Pancreas (tissue), 10 donors: Measurements from ENCODE around the gene ZNF3. TPM values are rescaled to one million over a fixed set of nuclear protein-coding genes. Genes with fewer than 3 reads are reported as not detected.
A peak's percentile ranks its signal among the peaks of the same experiment; 100 is the strongest.

ENCODE experiments used
- ATAC-seq, 4 donors: fragments of 200-7000 bp; cut with Tn5 transposase; one replicate each; pipeline versions ENCODE4 v1.8.0 to v1.9.1; 2020; ENCODE audit warnings: mild to moderate bottlenecking in 4 of 4, moderate library complexity in 4 of 4
- DNase-seq, 6 donors: peaks; one replicate each; pipeline ENCODE4 v3.0.0-alpha.2; 2020
- FAIRE-seq: peaks from 2 replicates; lab custom pipeline; 2012; peaks lifted over from hg19 to GRCh38; lab: Jason Lieb, UNC
- H3K27ac ChIP-seq, 4 donors: fragments of 200-600 bp; sonication (generic); 1 replicate in 3 of 4; 2 replicates in 1 of 4; pipeline versions ENCODE4 v1.5.0 to v1.8.0; 2020
- H3K27me3 ChIP-seq, 4 donors: fragments of 200-600 bp; one replicate each; pipeline ENCODE4 v1.8.0; 2021
- H3K36me3 ChIP-seq, 3 donors: fragments of 200-600 bp; sonication (generic) in 1 of 3; one replicate each; pipeline versions ENCODE4 v1.5.0 to v1.8.0; 2020 to 2021
- H3K4me1 ChIP-seq, 3 donors: fragments of 200-600 bp; one replicate each; pipeline ENCODE4 v1.8.0; 2021
- H3K4me3 ChIP-seq, 4 donors: fragments of 200-600 bp; sonication (generic) in 2 of 4; one replicate each; pipeline versions ENCODE4 v1.5.0 to v1.8.0; 2020 to 2021
- H3K9me3 ChIP-seq, 4 donors: fragments of 200-600 bp; one replicate each; pipeline ENCODE4 v1.8.0; 2021
- CTCF ChIP-seq, 4 donors: fragments of 200-600 bp; sonication (generic) in 3 of 4; IDR thresholded peaks; one replicate each; pipeline versions ENCODE4 v1.5.0 to v1.8.0; 2021; ENCODE audit warnings: antibody characterized with exemption in 4 of 4
- WGBS, 2 donors: extraction: QIAGEN DNeasy Blood & Tissue Kit; methylation state at CpG; one replicate each; pipeline ENCODE4 v1.1.7; 2013; 5-methylcytosine and 5-hydroxymethylcytosine counted together
- intact Hi-C, 3 donors: fragments of 100-400 bp; cut with DNase I; formaldehyde crosslinking; loops; one replicate each; pipeline versions ENCODE4 v1.11.1 to v1.14.2; 2022
- polyA plus RNA-seq, 2 donors: library from polyadenylated mRNA; stranded (reverse); fragments of 200-250 nt; gene quantifications; one replicate each; pipeline ENCODE4 v1.2.3, GENCODE V29; 2013
- total RNA-seq, 6 donors: library from RNA; stranded (reverse); fragmentation: NEBNext Ultra II Directional in 4 of 6; extraction: Animal tissue kit (Norgen Biotek cat#: 25700) in 4 of 6; gene quantifications; one replicate each; pipeline versions ENCODE4 v1.2.1 to v1.2.4, GENCODE V29; 2021 to 2023
- donor health status: healthy with polysubstance abuse.
- donor health status: DM: no; HTN: no; CAD: no; lungs with moderate emphysema.
- donor health status: DM: no; HTN: no; CAD: no.
- donor health status: control.
- donor health status: control.
- donor health status: Bipolar disorder and iron deficiency.
- donor health status: DM: yes; HTN: yes; CAD: no.
- donor health status: DM: no; HTN: no; CAD: no.
- donor health status: DM: no; HTN: no; CAD: no.
- donor health status: DM: yes; HTN: yes; CAD: no.

ZNF3 gene
- total and polyA plus RNA-seq, 8 donors: 9.6 to 21.2 (median 15.3) TPM

- H3K36me3 ChIP-seq: peaks cover 0 to 42% (median 10%) of the 10 kb centered on the region in 3 donors
- H3K27me3 ChIP-seq: no peaks in the 10 kb centered on the region
- H3K4me3 ChIP-seq: no peak overlapping the region
- H3K27ac ChIP-seq: no peak overlapping the region
- H3K4me1 ChIP-seq: no peaks in the 10 kb centered on the region
- no peak for TF ChIP-seq CTCF (IDR thresholded peaks at IDR 0.05)
- no peaks in the 10 kb centered on the region for H3K9me3 ChIP-seq
- intact Hi-C loops: no loop called here
- WGBS, 2 donors: 93 to 95% methylated on average over 11 of the region's 11 CpGs
- DNase-seq (no peak), ATAC-seq (no peak), FAIRE-seq (no peak)
These were observed 19.9 kb downstream of the ZNF3 start for GRCh38 chr7:100061518-100062193.

GRCh38 chr7:100059251-100059739 is 22.2 kb downstream of the ZNF3 start:
- ATAC-seq (no peak), FAIRE-seq (no peak), DNase-seq (no peak)
- Histone ChIP-seq H3K4me1 (no peaks in the 10 kb centered on the region), H3K27me3 (no peaks in the 10 kb centered on the region), H3K36me3 (peaks cover 0 to 38% (median 10%) of the 10 kb centered on the region in 3 donors), H3K9me3 (no peaks in the 10 kb centered on the region), H3K27ac (no peak overlapping the region), H3K4me3 (no peak overlapping the region)
- intact Hi-C loops: loop anchor here in 1 of 3 donors (5.0 to 10.0 kb wide), 2 partner anchors 67 to 134 kb away; partner anchors contain the start of gene GJC3
- TF ChIP-seq CTCF (IDR thresholded peaks at IDR 0.05): no peak
- WGBS, 2 donors: 83 to 89% methylated on average over 4 to 5 of the region's 5 CpGs

- H3K4me3 ChIP-seq: no peak overlapping the region
- FAIRE-seq: no peak
- no peak overlapping the region for H3K27ac ChIP-seq
- 88 to 94% methylated on average over 10 of the region's 10 CpGs for WGBS, 2 donors
- no peak for ATAC-seq
- no peak for TF ChIP-seq CTCF (IDR thresholded peaks at IDR 0.05)
- no peak for DNase-seq
- intact Hi-C loops: loop anchor here in 1 of 3 donors (5.0 to 10.0 kb wide), 2 partner anchors 65 to 132 kb away; partner anchors contain the start of gene GJC3
- H3K36me3 ChIP-seq: peaks cover 0 to 19% (median 10%) of the 10 kb centered on the region in 3 donors
- H3K27me3 ChIP-seq: no peaks in the 10 kb centered on the region
- no peaks in the 10 kb centered on the region for H3K9me3 ChIP-seq
- no peaks in the 10 kb centered on the region for H3K4me1 ChIP-seq
These were observed 24.5 kb downstream of the ZNF3 start for GRCh38 chr7:100057006-100057405.

- Histone ChIP-seq H3K4me1 (peaks cover 0 to 10% (median 7%) of the 10 kb centered on the region in 3 donors), H3K9me3 (no peaks in the 10 kb centered on the region), H3K27me3 (no peaks in the 10 kb centered on the region), H3K27ac (no peak overlapping the region), H3K36me3 (peaks cover 0 to 9% (median 6%) of the 10 kb centered on the region in 3 donors), H3K4me3 (no peak overlapping the region)
- ATAC-seq (peak; percentile 69 to 85 (median 75)), DNase-seq (peak in 5 of 6 donors; percentile 59 to 80 (median 67)), FAIRE-seq (no peak)
- TF ChIP-seq CTCF (IDR thresholded peaks at IDR 0.05): peak in 2 of 4 donors; percentile 11 to 13
- 10 to 20% methylated on average over 3 of the region's 3 CpGs for WGBS, 2 donors
- intact Hi-C loops: loop anchor here in 1 of 3 donors (10.0 kb wide), 1 partner anchor 128 kb away; the partner anchor contains the start of gene GJC3
These were observed 28.3 kb downstream of the ZNF3 start for GRCh38 chr7:100053215-100053614.
